Body of pancreas (tissue), 4 donors: ENCODE results near the gene NBEA. TPM values are rescaled to one million over a fixed set of nuclear protein-coding genes. Genes with fewer than 3 reads are reported as not detected.

Experiments used
- ATAC-seq: fragments of 150-250 bp; one replicate; pipeline ENCODE4 v1.9.1; 2016
- DNase-seq, 4 donors: peaks; one replicate each; pipeline ENCODE4 v3.0.0-alpha.2; 2019
- H3K27ac ChIP-seq, 4 donors: fragments of 200-600 bp; sonication (generic); 1 replicate in 3 of 4; 2 replicates in 1 of 4; pipeline versions ENCODE4 v1.5.1 to v1.6.1; 2016 to 2019; ENCODE audit warnings: mild to moderate bottlenecking in 1 of 4, mixed read lengths in 1 of 4, moderate library complexity in 1 of 4
- H3K27me3 ChIP-seq, 2 donors: fragments of 200-600 bp; sonication (generic); one replicate each; pipeline ENCODE4 v1.6.0; 2016; ENCODE audit warnings: mild to moderate bottlenecking in 1 of 2
- H3K36me3 ChIP-seq, 2 donors: fragments of 200-600 bp; sonication (generic); replicated peaks in 1 of 2; 2 replicates each; pipeline ENCODE4 v1.5.1; 2016; ENCODE audit warnings: low read depth in 2 of 2; ENCODE audit not compliant: insufficient read depth in 1 of 2
- H3K4me1 ChIP-seq: fragments of 200-600 bp; sonication (generic); one replicate; pipeline ENCODE4 v1.6.0; 2016
- H3K4me3 ChIP-seq, 2 donors: fragments of 200-600 bp; sonication (generic); 1 replicate in 1 of 2; 2 replicates in 1 of 2; pipeline ENCODE4 v1.5.1; 2016 to 2019
- H3K9me3 ChIP-seq, 3 donors: fragments of 200-600 bp; sonication (generic); 1 replicate in 2 of 3; 2 replicates in 1 of 3; pipeline ENCODE4 v1.5.1; 2016
- CTCF ChIP-seq, 7 experiments: fragments of 450-650 bp in 4 of 7; fragments of 200-600 bp in 3 of 7; sonication (generic) in 3 of 7; IDR thresholded peaks; one replicate each; pipeline ENCODE4 v1.5.1; 2016 to 2019; ENCODE audit warnings: antibody characterized with exemption in 7 of 7
- POLR2A ChIP-seq, 3 donors: fragments of 450-650 bp; IDR thresholded peaks; one replicate each; pipeline ENCODE4 v1.6.1; 2016; ENCODE audit warnings: antibody characterized with exemption in 3 of 3, mild to moderate bottlenecking in 2 of 3
- WGBS, 2 donors: methylation state at CpG; one replicate each; pipeline ENCODE4 v1.1.5; 2017; 5-methylcytosine and 5-hydroxymethylcytosine counted together
- intact Hi-C: fragments of 100-400 bp; cut with DNase I; formaldehyde crosslinking; loops from one replicate; pipeline ENCODE4 v1.15.1; 2023
- total RNA-seq, 2 donors: library from RNA; depleted of rRNA; stranded (reverse); fragments of >200 nt; gene quantifications; one replicate each; pipeline ENCODE4 v1.1.0, GENCODE V29; 2016

NBEA gene
- total RNA-seq, 2 donors from 2014 or later: 9.6 to 19.1 TPM

GRCh38 chr13:35598790-35599369, 656.8 kb downstream of the NBEA start:
- TF ChIP-seq CTCF (IDR thresholded peaks at IDR 0.05) (no peak), POLR2A (IDR thresholded peaks at IDR 0.05) (no peak)
- Histone ChIP-seq H3K9me3 (no peaks in the 10 kb centered on the region), H3K4me3 (no peak overlapping the region), H3K4me1 (no peaks in the 10 kb centered on the region), H3K36me3 (no peaks in the 10 kb centered on the region), H3K27ac (no peak overlapping the region), H3K27me3 (no peaks in the 10 kb centered on the region)
- intact Hi-C loops: no loop called here
- ATAC-seq: no peak
- DNase-seq: no peak
- WGBS, 2 donors: 79% methylated on average over 3 to 4 of the region's 4 CpGs

- H3K4me1 ChIP-seq: no peaks in the 10 kb centered on the region
- no peak overlapping the region for H3K4me3 ChIP-seq
- H3K9me3 ChIP-seq: no peaks in the 10 kb centered on the region
- 77 to 100% methylated on average over 2 of the region's 2 CpGs for WGBS, 2 donors
- no peak overlapping the region for H3K27ac ChIP-seq
- no peaks in the 10 kb centered on the region for H3K36me3 ChIP-seq
- no peak for DNase-seq
- TF ChIP-seq CTCF (IDR thresholded peaks at IDR 0.05) (no peak), POLR2A (IDR thresholded peaks at IDR 0.05) (no peak)
- H3K27me3 ChIP-seq: no peaks in the 10 kb centered on the region
- ATAC-seq: no peak
- intact Hi-C loops: no loop called here
Measured at GRCh38 chr13:35599384-35599783, 657.3 kb downstream of the NBEA start.

- Histone ChIP-seq H3K27ac (no peak overlapping the region), H3K27me3 (no peaks in the 10 kb centered on the region), H3K4me1 (no peaks in the 10 kb centered on the region), H3K9me3 (no peaks in the 10 kb centered on the region), H3K36me3 (no peaks in the 10 kb centered on the region), H3K4me3 (no peak overlapping the region)
- TF ChIP-seq POLR2A (IDR thresholded peaks at IDR 0.05) (no peak), CTCF (IDR thresholded peaks at IDR 0.05) (no peak)
- DNase-seq (no peak), ATAC-seq (no peak)
- intact Hi-C loops: no loop called here
- WGBS, 2 donors: 97% methylated on average over 3 of the region's 3 CpGs
Measured at GRCh38 chr13:35600137-35600536, 658.1 kb downstream of the NBEA start.

GRCh38 chr13:35603593-35604285, 661.7 kb downstream of the NBEA start:
- ATAC-seq: no peak
- intact Hi-C loops: no loop called here

More at GRCh38 chr13:35603593-35604285, 661.7 kb downstream of the NBEA start:
- Histone ChIP-seq H3K36me3 (no peaks in the 10 kb centered on the region), H3K27ac (no peak overlapping the region), H3K4me3 (no peak overlapping the region), H3K9me3 (no peaks in the 10 kb centered on the region), H3K4me1 (no peaks in the 10 kb centered on the region), H3K27me3 (no peaks in the 10 kb centered on the region)
- WGBS, 2 donors: 73 to 84% methylated on average over 9 of the region's 9 CpGs
- DNase-seq: no peak
- TF ChIP-seq POLR2A (IDR thresholded peaks at IDR 0.05) (no peak), CTCF (IDR thresholded peaks at IDR 0.05) (no peak)
